HTR-8/SVneo (cell line): ENCODE results near the gene ARHGAP10.
A peak's percentile ranks its signal among the peaks of the same experiment; 100 is the strongest.
"Not testable (repeated sequence)": the region's sequence is repeated elsewhere in the genome, so short reads cannot be mapped to it uniquely, and the experiment has no call there.

Source experiments
- DNase-seq: peaks from one replicate; pipeline ENCODE4 v3.0.0; 2011; ENCODE audit warnings: low spot score, mixed read lengths; ENCODE audit not compliant: insufficient read length
- FAIRE-seq: peaks from 2 replicates; lab custom pipeline; 2011; peaks lifted over from hg19 to GRCh38; lab: Jason Lieb, UNC

The ARHGAP10 gene

DNA sequence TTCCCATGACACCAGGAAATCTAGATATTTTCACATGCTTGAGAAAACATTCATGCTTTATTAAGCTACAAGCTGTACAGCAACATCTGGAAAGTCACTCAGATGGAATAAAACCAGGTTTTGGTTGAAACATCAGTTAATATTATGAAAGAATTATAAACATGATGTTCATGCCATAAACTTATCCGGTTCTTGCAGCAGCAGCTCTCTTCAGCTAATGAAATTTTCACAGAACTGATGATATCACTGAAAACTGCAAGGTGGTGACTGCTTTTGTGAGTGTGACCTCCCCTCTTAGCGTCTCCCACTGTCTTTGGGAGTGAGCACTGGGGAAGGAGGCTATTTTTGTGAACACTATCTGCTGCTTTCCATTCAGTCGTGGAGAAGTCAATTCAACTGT lies 56.9 kb downstream of the ARHGAP10 start:
- DNase-seq, result no peak
- FAIRE-seq, result no peak

DNA sequence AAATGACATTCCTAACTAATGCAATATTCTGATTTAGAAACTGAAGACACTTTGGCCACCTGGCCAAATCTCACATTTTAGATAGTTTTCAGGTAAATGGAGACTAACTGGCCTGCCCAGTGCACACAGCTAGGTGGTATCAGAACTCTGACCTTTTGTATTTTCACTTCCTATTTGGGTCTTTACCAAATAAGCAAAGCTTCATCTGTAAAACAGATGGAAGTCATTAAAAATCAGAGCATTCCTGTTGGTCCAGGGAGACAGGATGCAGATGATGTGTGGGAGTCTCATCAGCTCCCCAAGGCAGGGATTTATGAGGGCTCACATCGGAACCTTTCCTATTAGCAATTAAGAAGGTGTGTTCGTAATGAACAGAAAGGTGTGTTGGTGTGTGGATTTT lies 57.7 kb downstream of the ARHGAP10 start:
- DNase-seq (no peak), FAIRE-seq (no peak)

- FAIRE-seq (no peak), DNase-seq (no peak)
Measured at GRCh38 chr4:147790412-147790811, 58.5 kb downstream of the ARHGAP10 start.

DNA sequence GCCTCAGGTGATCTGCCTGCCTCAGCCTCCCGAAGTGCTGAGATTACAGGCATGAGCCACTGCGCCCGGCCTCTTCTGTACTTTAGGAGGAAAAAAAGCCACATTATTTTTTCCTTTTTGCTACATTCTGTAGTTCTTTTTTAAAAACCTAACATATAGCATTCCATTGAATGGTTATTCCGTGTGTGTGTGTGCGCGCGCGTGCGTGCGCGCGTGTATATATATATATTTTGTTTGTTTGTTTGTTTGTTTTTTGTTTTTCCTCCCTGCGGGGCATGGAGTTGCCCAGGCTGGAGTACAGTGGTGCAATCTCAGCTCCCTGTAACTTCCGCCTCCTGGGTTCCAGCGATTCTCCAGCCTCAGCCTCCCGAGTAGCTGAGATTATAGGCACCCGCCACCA lies 59.5 kb downstream of the ARHGAP10 start:
- no peak for DNase-seq
- no peak for FAIRE-seq

GRCh38 chr4:147791865-147792264 lies 60.0 kb downstream of the ARHGAP10 start:
- DNase-seq (no peak), FAIRE-seq (peak; percentile 57)

DNA sequence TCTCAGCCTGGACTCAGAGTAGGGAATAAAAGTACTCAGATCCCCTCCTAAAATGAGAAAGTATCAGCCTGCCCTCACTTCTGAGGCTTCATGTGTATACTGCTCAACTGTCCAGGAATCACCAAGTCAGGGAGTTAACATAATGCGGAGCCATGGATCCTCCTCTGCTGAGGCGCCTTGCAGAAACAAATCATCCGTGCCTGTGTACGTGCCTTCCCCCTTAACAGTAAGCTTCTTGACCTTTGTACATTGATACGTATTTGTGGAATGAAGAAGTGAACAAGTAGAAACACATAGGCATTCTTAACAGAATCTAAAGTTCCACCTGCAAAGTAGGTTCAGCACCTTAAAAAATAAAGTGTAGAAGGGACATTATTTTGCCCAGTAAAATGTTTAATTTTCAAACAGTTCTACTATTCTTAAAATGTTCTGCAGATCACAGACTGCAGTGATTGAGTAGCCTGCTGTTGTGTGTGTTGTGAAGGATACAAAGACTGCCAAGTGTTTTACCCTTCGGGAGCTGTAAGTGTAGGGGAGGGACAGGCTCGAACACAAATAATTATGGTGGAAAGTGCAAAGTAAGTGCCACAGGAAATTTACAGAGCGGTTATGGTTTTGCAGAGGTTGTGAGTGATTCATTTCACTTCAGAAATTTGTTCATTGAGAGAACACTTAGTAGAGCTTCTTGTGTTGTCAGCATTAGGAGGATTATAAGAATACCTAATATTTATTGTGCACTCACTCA lies 61.9 kb downstream of the ARHGAP10 start:
- DNase-seq (no peak), FAIRE-seq (no peak)

GRCh38 chr4:147794314-147794680 lies 62.4 kb downstream of the ARHGAP10 start:
- no peak for DNase-seq
- FAIRE-seq, result no peak

DNA sequence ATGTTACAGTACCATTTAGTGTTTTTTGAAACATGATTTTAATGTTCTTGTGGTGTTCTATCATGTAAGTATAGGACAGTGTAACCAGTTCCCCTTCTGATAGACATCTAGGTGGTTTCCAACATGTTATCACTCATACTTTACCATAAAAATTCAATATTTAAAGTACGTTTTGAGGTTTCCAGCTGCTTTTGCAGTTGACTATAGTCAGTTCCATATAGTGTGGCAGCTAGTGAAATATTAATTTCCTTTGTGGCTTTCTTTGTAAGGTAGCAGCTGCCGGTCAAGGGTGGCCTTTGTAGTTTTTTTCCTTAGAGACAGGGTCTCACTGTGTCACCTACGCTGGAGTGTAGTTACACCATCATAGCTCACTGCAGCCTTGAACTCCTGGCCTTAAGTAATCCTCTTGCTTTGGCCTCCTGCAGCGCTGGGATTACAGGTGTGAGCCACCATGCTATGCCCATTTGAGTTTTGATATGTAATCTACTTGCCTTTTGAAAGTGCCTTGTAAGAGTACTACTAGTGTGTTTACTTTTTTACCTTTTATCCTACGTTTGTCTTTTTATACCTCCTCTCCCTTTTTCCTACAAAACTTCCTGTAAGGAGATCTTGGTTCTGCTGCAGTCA lies 63.0 kb downstream of the ARHGAP10 start:
- FAIRE-seq (no peak), DNase-seq (no peak)

- FAIRE-seq, DNase-seq: not testable (repeated sequence)
Measured at GRCh38 chr4:147799057-147799456, 67.2 kb downstream of the ARHGAP10 start.

DNA sequence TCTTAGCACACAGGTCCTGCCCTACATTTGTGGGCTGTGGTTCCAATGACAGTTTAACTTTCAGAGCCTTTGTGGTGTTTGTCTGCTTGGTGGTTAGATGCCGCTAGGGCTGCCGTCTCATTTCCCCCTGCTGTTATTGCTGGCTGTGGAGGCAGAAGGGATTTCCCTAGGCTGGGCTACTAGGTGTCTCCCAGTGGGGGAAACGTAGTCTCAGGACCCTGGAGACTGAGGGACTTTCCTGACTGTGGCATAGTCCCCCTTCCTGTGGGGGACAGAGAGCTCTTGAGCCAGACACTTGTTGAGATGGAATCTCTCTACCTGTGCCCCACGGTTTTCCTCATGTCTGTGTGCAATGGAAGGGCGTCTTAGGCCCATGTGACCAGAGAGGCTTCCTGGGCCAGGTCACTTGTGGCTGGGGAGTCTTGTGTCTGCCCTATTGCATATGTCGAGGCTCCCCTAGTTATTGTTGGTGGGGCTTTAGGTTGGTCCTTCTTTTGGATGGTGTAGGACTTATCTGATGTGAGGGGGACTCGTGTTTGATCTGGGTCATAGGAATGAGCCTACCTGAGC lies 68.2 kb downstream of the ARHGAP10 start:
- FAIRE-seq (no peak), DNase-seq (no peak)

DNA sequence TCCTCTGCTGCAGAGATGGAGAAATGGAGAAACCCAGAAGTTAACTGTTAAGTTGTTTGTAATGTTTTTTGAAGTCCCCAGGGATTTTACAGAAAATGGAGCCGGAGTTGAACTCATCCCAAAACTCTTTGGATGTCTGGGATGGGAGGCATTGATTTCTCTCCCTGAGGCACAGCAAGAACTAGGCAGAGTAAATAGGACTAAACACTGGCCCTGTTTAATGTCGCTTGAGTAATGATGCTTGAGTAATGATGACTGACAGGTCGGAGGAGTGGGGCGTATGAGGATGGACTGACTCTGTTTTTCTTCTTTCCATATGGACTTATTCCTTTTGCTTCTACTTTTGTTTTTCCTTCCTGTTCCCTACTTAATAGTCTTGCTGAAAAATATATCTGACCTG lies 69.9 kb downstream of the ARHGAP10 start:
- FAIRE-seq (no peak), DNase-seq (no peak)

GRCh38 chr4:147802346-147802745 lies 70.5 kb downstream of the ARHGAP10 start:
- FAIRE-seq (no peak), DNase-seq (no peak)

DNA sequence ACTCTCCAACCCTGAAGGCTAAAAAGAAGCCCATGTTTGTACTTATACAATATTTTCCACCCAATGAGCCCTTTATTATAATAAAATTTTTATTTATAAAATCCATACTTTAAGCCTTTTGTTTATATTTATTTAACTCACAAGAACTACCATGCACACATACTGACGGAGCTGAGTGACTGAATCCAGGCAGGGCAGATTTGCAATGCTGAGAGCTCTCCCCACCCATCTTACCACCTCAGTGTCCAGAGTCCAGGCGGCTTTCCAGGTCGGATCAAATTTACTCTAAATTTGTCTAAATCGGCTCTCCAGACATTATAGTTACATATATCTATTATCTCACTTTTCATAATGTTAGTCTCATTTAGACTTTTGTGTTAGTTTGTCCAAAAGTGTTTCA lies 74.1 kb downstream of the ARHGAP10 start:
- FAIRE-seq, result no peak
- no peak for DNase-seq

- DNase-seq (no peak), FAIRE-seq (no peak)
Measured at GRCh38 chr4:147808447-147808846, 76.6 kb downstream of the ARHGAP10 start.

GRCh38 chr4:147809211-147809610 lies 77.3 kb downstream of the ARHGAP10 start:
- FAIRE-seq (no peak), DNase-seq (no peak)

DNA sequence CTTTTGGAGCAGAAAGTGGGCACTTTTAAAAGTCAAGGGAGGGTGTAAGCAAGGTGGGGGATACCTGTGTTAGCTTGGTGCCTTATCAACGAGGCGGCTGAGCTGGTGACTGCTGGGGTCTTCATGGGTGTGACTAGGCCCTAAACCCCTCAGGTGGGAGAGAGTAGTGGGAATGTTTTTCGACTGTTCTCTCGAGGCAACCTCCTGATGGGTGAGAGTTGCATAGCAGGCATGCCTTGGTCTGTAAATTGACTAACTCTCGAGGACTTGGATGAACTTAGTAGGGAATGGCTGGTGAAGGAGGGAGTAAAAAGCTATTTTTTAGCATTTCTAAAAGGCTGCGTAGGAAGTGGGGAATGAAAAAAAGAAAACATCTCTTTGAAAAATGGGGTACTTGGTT lies 80.0 kb downstream of the ARHGAP10 start:
- FAIRE-seq (no peak), DNase-seq (no peak)

DNA sequence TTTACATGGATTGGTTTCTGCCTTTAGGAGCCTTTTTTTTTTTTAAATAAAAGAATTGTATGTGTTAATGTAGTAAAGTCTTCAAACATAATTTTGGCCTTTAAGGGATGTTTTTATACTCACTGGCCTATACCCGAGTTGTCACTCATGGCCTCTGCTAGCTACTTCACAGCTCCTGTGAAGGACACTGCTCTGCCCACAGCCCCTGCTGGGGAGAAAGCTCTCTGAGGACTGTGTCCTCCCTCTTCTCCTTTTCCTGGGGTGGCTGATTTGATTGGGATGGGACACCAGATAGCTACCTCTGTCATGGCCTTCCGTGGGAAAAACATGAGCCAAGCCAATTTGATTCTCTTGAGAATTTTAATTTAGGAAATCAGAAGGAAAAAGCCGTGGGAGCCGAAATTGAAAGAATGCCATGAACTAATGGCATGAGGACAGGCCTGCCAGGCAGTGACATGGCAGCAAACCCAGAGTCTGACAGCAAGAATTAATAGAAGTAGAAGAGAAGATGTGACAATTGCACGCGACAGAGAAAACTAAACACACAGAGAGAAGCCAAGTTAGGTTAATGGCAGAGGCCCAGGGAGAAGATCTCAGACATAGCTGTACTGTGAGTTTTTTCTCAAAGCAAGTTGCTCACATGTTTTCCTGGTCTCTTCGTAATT lies 81.4 kb downstream of the ARHGAP10 start:
- FAIRE-seq (no peak), DNase-seq (no peak)

DNA sequence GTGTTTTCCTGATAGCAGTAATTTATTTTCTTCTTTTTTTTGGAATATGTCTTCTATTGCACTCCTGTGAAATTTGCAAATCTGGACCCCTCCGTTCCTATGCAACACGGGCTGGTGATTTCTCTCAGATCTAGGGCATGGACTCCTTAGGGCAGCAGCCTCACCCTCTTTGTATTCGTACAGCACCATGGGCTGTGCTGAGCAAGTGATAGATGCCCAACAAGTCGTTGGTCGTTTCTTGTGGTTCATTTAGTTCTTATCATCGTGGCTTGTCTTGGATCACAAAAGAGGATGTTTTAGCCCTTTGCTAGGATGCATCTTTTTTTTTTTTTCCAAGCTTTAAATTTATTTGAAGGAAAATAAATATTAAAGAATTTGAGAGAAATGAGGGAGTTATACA lies 82.1 kb downstream of the ARHGAP10 start:
- DNase-seq (no peak), FAIRE-seq (no peak)

- FAIRE-seq, result no peak
- DNase-seq, result no peak
Measured at GRCh38 chr4:147814376-147814775, 82.5 kb downstream of the ARHGAP10 start.

DNA sequence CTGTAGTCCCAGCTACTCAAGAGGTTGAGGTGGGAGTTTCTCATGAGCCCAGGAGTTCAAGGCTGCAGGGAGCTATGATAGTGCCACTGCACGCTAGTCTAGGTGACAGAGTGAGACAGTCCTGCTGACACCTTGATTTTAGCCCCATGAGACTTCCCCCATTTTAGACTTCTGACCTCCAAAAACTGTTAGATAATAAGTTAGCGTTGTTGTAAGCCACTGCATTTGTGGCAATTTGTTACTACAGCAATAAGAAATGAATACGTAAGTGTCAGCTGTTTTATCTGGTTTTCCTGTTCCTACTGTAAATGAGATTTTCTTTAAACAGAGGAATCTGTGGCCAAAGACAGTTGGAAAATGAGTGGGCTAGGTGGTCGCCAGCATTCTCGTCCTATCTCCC lies 83.9 kb downstream of the ARHGAP10 start:
- FAIRE-seq (no peak), DNase-seq (no peak)
